H1 (cell line): ENCODE measurements around the gene ATF7IP2. TPM values are rescaled to one million over a fixed set of nuclear protein-coding genes. Genes with fewer than 3 reads are reported as not detected.

Experiments
- RXRA ChIP-seq: IDR thresholded peaks from 2 replicates; pipeline ENCODE4 v1.6.1; 2011; ENCODE audit warnings: low read depth, mild to moderate bottlenecking, low read length, moderate library complexity; ENCODE audit not compliant: insufficient read depth
- SAP30 ChIP-seq: fragments of 300-600 bp; sonication (generic); IDR thresholded peaks from 2 replicates; pipeline ENCODE4 v1.7.1; 2012; ENCODE audit warnings: low read length, moderate library complexity, mild to moderate bottlenecking, inconsistent platforms; ENCODE audit not compliant: insufficient read depth, insufficient replicate concordance
- TEAD4 ChIP-seq: IDR thresholded peaks from 2 replicates; pipeline ENCODE4 v1.6.1; 2012; ENCODE audit warnings: low read depth, low read length, inconsistent platforms, mixed read lengths
- polyA plus RNA-seq, 7 experiments: library from polyadenylated mRNA; depleted of rRNA in 3 of 7; stranded (reverse) in 5 of 7; unstranded in 2 of 7; fragments of >200 nt in 5 of 7; fragments of 200-250 nt in 2 of 7; gene quantifications; 1 replicate in 5 of 7; 2 replicates in 1 of 7; 4 replicates in 1 of 7; pipeline versions ENCODE4 v1.2.1 to v1.2.3, GENCODE V29; 2011 to 2013; ENCODE audit warnings: missing spikeins in 2 of 7, mixed read lengths in 2 of 7
- total RNA-seq: library from RNA; stranded (reverse); fragmentation: NEBNext Ultra II Directional; extraction: Animal tissue kit (Norgen Biotek cat#: 25700); gene quantifications from 2 replicates; pipeline ENCODE4 v1.2.1, GENCODE V29; 2021

Gene ATF7IP2
- total and polyA plus RNA-seq, 2 of the 8 experiments (the other 6 are each of a cell fraction or from before 2014, with no cell fraction given), result 28.7 to 32.8 TPM

DNA sequence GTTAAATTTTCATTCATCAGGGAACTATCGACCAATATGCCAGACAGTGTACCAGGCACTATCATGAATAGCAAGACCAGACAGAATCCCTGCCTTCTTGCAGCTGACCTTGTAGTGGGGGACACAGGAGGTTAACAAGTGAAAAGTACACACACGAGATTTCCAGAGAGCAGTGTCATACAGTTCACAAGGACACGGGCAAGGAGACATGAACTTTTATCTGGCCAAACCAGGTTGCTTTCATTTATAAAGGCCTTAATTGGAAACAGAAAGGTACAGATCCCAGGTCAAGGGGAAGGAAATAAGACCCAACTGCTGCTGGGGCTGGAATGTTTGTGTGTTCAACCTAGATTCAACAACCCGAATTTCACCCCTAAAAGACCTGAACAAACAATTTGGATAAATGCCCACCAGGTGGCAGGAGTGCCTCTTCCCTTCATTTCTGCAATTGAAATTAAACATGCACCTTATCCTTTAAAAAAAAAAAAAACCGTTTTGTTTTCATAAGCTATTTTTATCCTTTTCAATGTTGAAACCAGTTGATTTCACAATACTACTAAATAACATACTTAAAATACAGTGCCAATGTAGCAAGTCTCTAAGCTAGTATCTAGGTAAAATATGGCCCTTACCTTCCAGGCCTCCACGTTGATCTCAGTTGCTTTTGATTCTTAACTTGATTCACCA, 128.7 kb downstream of the ATF7IP2 start (continued):
- TF ChIP-seq SAP30 (no peak), TEAD4 (peak; percentile 42; the same call in 1 of the 2 replicates), RXRA (no peak)
